Left renal pelvis (tissue), 4 donors: ENCODE results near the gene RIMBP2. TPM values are rescaled to one million over a fixed set of nuclear protein-coding genes. Genes with fewer than 3 reads are reported as not detected.

Experiments used
- DNase-seq, 4 donors: peaks; one replicate each; pipeline ENCODE4 v3.0.0-alpha.2; 2013; ENCODE audit warnings: low read depth in 4 of 4, low spot score in 3 of 4
- polyA plus RNA-seq, 4 donors: library from polyadenylated mRNA; unstranded; fragments of 120-200 nt; gene quantifications; one replicate each; pipeline ENCODE4 v1.2.1, GENCODE V29; 2013; ENCODE audit not compliant: insufficient read length in 4 of 4

Gene RIMBP2
- polyA plus RNA-seq, 4 donors = 6.1 to 20.6 (median 14.3) TPM

GRCh38 chr12:130555628-130556485 lies 160.2 kb downstream of the RIMBP2 start:
- no peak for DNase-seq

- no peak for DNase-seq
Observed at GRCh38 chr12:130555221-130555620, 160.9 kb downstream of the RIMBP2 start.

GRCh38 chr12:130552483-130552996 lies 163.6 kb downstream of the RIMBP2 start:
- DNase-seq = peak in 3 of 4 donors; percentile 1 to 17 (median 10)

- no peak for DNase-seq
Observed at GRCh38 chr12:130549361-130549760, 166.7 kb downstream of the RIMBP2 start.

- no peak for DNase-seq
Observed at GRCh38 chr12:130547480-130548155, 168.5 kb downstream of the RIMBP2 start.

GRCh38 chr12:130546494-130546893 lies 169.6 kb downstream of the RIMBP2 start:
- DNase-seq = no peak

GRCh38 chr12:130545475-130545874 lies 170.6 kb downstream of the RIMBP2 start:
- DNase-seq = no peak

GRCh38 chr12:130540376-130540775 lies 175.7 kb downstream of the RIMBP2 start:
- DNase-seq = no peak

GRCh38 chr12:130538343-130539095 lies 177.6 kb downstream of the RIMBP2 start:
- no peak for DNase-seq

- DNase-seq = no peak
Observed at GRCh38 chr12:130537655-130538054, 178.4 kb downstream of the RIMBP2 start.

GRCh38 chr12:130537051-130537450 lies 179.0 kb downstream of the RIMBP2 start:
- DNase-seq = no peak

GRCh38 chr12:130530429-130530828 lies 185.7 kb downstream of the RIMBP2 start:
- no peak for DNase-seq

- DNase-seq = no peak
Observed at GRCh38 chr12:130529781-130530180, 186.3 kb downstream of the RIMBP2 start.

- DNase-seq = no peak
Observed at GRCh38 chr12:130527239-130527638, 188.9 kb downstream of the RIMBP2 start.

- DNase-seq = peak; percentile 5 to 41 (median 28)
Observed at GRCh38 chr12:130526813-130527212, 189.3 kb downstream of the RIMBP2 start.

GRCh38 chr12:130525384-130526172 lies 190.5 kb downstream of the RIMBP2 start:
- no peak for DNase-seq

- no peak for DNase-seq
Observed at GRCh38 chr12:130524759-130525158, 191.3 kb downstream of the RIMBP2 start.

- no peak for DNase-seq
Observed at GRCh38 chr12:130523863-130524614, 192.1 kb downstream of the RIMBP2 start.

- DNase-seq = no peak
Observed at GRCh38 chr12:130523208-130523607, 192.9 kb downstream of the RIMBP2 start.
